Psoas muscle (tissue), 8 donors: ENCODE data around the gene RPL28. TPM values are rescaled to one million over a fixed set of nuclear protein-coding genes. Genes with fewer than 3 reads are reported as not detected.

Source experiments
- ATAC-seq, 4 donors: fragments of 200-7000 bp; cut with Tn5 transposase; one replicate each; pipeline ENCODE4 v1.9.1; 2020; ENCODE audit warnings: moderate library complexity in 3 of 4, mild to moderate bottlenecking in 2 of 4
- DNase-seq, 2 donors: peaks; one replicate each; pipeline ENCODE4 v3.0.0-alpha.2; 2020
- H3K27ac ChIP-seq: fragments of 200-600 bp; one replicate; pipeline ENCODE4 v1.8.0; 2022
- H3K27me3 ChIP-seq, 3 donors: fragments of 200-600 bp in 1 of 3; one replicate each; pipeline versions ENCODE4 v1.6.1 to v1.8.0; 2013 to 2022; ENCODE audit warnings: low read length in 2 of 3, mild to moderate bottlenecking in 2 of 3, moderate library complexity in 1 of 3; ENCODE audit not compliant: insufficient read depth in 3 of 3
- H3K36me3 ChIP-seq, 2 donors: fragments of 200-600 bp in 1 of 2; one replicate each; pipeline versions ENCODE4 v1.6.1 to v1.8.0; 2013 to 2022; ENCODE audit warnings: low read depth in 1 of 2, mild to moderate bottlenecking in 1 of 2, moderate library complexity in 1 of 2; ENCODE audit not compliant: insufficient read depth in 1 of 2
- H3K4me1 ChIP-seq: fragments of 200-600 bp; one replicate; pipeline ENCODE4 v1.8.0; 2022
- H3K4me3 ChIP-seq: fragments of 200-600 bp; one replicate; pipeline ENCODE4 v1.8.0; 2022; ENCODE audit warnings: mild to moderate bottlenecking
- H3K9me3 ChIP-seq: fragments of 200-600 bp; one replicate; pipeline ENCODE4 v1.8.0; 2022
- WGBS, 3 donors: extraction: QIAGEN DNeasy Blood & Tissue Kit; methylation state at CpG; one replicate each; pipeline versions ENCODE4 v1.1.6 to v1.1.7; 2013; 5-methylcytosine and 5-hydroxymethylcytosine counted together
- intact Hi-C, 2 donors: fragments of 100-400 bp; cut with DNase I; formaldehyde crosslinking; loops; one replicate each; pipeline versions ENCODE4 v1.11.0 to v1.14.2; 2022
- polyA plus RNA-seq, 3 donors: library from polyadenylated mRNA; stranded (reverse); fragments of 200-250 nt; gene quantifications; one replicate each; pipeline ENCODE4 v1.2.3, GENCODE V29; 2013
- total RNA-seq, 4 donors: library from RNA; stranded (reverse); fragmentation: NEBNext Ultra II Directional in 2 of 4; extraction: Animal tissue kit (Norgen Biotek cat#: 25700) in 2 of 4; gene quantifications; one replicate each; pipeline versions ENCODE4 v1.2.1 to v1.2.4, GENCODE V29; 2021 to 2023
- TF ChIP-seq, protein P1 (sequence below): fragments of 200-600 bp; IDR thresholded peaks from one replicate; pipeline ENCODE4 v1.8.0; 2022; ENCODE audit warnings: antibody characterized with exemption
- donor health status: healthy with polysubstance abuse.
- donor health status: DM: no; HTN: no; CAD: no; lungs with moderate emphysema.
- donor health status: Bipolar disorder and iron deficiency.
- donor health status: healthy.
- donor health status: DM: yes; HTN: yes; CAD: no.
- donor health status: DM: no; HTN: no; CAD: no.
- donor health status: DM: no; HTN: no; CAD: no.
- donor health status: DM: yes; HTN: yes; CAD: no.

The RPL28 gene
- total and polyA plus RNA-seq, 7 donors, result 547 to 1,362 (median 675) TPM

DNA sequence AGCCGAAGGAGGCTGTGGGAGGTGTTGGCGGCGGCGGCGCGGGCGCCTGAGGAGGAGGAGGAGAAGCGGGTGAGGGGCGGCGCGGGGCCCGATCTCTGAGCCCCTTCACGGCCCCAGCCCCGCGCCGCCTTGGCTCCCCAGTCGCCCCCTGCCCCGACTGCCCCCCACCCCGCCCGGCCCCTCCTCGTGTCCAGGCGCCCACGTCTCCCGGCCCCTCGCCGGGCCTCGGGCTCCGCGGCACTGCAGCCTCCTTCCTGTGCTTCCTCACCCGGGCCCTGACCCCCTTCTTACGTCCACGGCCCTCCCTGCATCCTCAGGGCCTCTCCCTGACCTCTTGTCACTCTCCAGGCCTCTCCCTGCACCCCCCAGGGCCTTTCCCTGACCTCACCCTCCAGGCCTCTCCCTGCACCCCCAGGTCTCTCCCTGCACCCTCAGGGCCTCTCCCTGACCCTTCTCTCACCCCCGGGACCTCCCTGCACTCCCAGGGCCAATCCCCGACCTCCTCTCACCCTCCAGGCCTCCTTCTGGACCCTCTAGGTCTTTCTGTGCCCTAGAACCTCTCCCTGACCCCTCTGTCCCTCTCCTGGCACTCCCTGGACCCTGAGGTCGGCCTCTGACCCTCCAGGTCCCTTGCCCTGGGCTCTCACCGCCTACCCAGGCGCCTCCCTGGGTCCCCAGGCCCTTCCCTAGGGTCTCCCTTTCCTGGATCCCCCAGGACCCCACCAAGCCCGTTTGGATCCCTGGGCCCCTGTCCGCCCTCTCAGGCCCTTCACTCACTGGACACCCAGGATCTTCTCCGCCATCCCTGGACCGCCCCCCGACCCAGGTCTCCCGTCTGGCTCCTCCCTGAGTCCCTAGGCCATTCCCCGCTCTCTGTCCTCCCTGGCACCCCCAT lies 45.6 kb upstream of the RPL28 start:
- peak overlapping the region; percentile 75 for H3K4me3 ChIP-seq
- H3K27me3 ChIP-seq, result peaks cover 0 to 10% (median 0%) of the 10 kb centered on the region in 3 donors
- no peaks in the 10 kb centered on the region for H3K9me3 ChIP-seq
- peaks cover 0 to 19% of the 10 kb centered on the region in 2 donors for H3K36me3 ChIP-seq
- no peak for ATAC-seq
- peak in 1 of 2 donors; percentile 34 for DNase-seq
- intact Hi-C loops, result loop anchor here (5.0 kb wide), 2 partner anchors 38 to 42 kb away; partner anchors contain the start of gene TMEM238 (in 1 of the 2)
- 2 to 12% (median 3%) methylated on average over 15 to 44 of the region's 44 CpGs for WGBS, 3 donors
- H3K4me1 ChIP-seq, result peaks cover 12% of the 10 kb centered on the region
- peak overlapping the region; percentile 93 for H3K27ac ChIP-seq
- TF ChIP-seq, protein P1, sequence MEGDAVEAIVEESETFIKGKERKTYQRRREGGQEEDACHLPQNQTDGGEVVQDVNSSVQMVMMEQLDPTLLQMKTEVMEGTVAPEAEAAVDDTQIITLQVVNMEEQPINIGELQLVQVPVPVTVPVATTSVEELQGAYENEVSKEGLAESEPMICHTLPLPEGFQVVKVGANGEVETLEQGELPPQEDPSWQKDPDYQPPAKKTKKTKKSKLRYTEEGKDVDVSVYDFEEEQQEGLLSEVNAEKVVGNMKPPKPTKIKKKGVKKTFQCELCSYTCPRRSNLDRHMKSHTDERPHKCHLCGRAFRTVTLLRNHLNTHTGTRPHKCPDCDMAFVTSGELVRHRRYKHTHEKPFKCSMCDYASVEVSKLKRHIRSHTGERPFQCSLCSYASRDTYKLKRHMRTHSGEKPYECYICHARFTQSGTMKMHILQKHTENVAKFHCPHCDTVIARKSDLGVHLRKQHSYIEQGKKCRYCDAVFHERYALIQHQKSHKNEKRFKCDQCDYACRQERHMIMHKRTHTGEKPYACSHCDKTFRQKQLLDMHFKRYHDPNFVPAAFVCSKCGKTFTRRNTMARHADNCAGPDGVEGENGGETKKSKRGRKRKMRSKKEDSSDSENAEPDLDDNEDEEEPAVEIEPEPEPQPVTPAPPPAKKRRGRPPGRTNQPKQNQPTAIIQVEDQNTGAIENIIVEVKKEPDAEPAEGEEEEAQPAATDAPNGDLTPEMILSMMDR, result no peak

DNA sequence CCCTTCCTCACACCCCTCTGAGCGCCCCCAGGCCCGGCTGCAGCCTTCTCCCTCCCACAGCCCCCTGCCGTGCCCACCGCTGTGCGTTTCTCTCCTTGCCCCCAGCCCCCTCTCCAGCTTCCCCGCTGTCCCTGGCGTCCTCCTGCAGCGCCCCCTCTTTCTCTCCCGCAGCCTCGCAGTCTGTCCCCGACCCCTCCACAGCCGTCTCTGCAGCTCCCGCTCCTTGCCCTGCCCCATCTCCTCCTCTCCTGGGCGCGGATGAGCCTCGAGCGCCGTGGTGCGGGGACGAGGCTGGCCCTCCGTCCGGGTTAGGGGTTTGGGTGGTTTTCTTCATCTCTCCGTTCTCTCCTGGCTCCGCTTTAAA lies 45.0 kb upstream of the RPL28 start:
- peak overlapping the region; percentile 75 for H3K4me3 ChIP-seq
- no peak overlapping the region for H3K27ac ChIP-seq
- intact Hi-C loops, result loop anchor here in 1 of 2 donors (5.0 kb wide), 1 partner anchor 42 kb away; the partner anchor contains the start of gene TMEM238
- H3K36me3 ChIP-seq, result peaks cover 0 to 19% of the 10 kb centered on the region in 2 donors
- DNase-seq, result no peak
- ATAC-seq, result no peak
- TF ChIP-seq, protein P1, result no peak
- H3K27me3 ChIP-seq, result peaks cover 0 to 6% (median 0%) of the 10 kb centered on the region in 3 donors
- H3K4me1 ChIP-seq, result peaks cover 12% of the 10 kb centered on the region
- WGBS, 3 donors, result 2 to 7% (median 5%) methylated on average over 23 to 24 of the region's 24 CpGs
- no peaks in the 10 kb centered on the region for H3K9me3 ChIP-seq

DNA sequence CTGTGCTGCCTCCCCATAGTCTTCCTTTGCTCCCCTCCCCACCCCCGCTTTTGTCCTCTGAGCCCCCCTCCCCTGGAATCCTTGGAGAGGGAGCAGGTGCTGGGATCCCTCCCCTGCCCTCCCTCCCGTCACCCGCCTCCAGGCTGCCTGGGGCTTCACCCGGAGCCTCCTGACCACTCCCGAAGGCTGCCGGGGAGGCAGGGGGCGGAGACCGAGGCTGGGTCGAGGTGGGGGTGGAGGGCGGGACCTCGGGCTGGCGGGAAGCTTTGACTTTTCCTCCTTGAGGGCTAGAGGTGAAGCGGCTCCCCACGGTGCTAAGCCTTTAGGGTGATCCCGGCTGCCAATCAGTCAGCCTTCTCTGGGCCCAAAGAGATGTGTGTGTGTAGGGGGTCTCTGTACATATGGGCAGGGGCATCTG lies 44.6 kb upstream of the RPL28 start:
- Histone ChIP-seq H3K36me3 (peaks cover 0 to 19% of the 10 kb centered on the region in 2 donors), H3K27ac (no peak overlapping the region), H3K4me1 (peaks cover 12% of the 10 kb centered on the region), H3K27me3 (peaks cover 0 to 5% (median 0%) of the 10 kb centered on the region in 3 donors), H3K9me3 (no peaks in the 10 kb centered on the region), H3K4me3 (peak overlapping the region; percentile 75)
- TF ChIP-seq, protein P1, result no peak
- 6 to 9% (median 8%) methylated on average over 15 of the region's 15 CpGs for WGBS, 3 donors
- intact Hi-C loops, result loop anchor here in 1 of 2 donors (5.0 kb wide), 1 partner anchor 41 kb away; the partner anchor contains the start of gene TMEM238
- DNase-seq (peak; percentile 71 to 76), ATAC-seq (no peak)

DNA sequence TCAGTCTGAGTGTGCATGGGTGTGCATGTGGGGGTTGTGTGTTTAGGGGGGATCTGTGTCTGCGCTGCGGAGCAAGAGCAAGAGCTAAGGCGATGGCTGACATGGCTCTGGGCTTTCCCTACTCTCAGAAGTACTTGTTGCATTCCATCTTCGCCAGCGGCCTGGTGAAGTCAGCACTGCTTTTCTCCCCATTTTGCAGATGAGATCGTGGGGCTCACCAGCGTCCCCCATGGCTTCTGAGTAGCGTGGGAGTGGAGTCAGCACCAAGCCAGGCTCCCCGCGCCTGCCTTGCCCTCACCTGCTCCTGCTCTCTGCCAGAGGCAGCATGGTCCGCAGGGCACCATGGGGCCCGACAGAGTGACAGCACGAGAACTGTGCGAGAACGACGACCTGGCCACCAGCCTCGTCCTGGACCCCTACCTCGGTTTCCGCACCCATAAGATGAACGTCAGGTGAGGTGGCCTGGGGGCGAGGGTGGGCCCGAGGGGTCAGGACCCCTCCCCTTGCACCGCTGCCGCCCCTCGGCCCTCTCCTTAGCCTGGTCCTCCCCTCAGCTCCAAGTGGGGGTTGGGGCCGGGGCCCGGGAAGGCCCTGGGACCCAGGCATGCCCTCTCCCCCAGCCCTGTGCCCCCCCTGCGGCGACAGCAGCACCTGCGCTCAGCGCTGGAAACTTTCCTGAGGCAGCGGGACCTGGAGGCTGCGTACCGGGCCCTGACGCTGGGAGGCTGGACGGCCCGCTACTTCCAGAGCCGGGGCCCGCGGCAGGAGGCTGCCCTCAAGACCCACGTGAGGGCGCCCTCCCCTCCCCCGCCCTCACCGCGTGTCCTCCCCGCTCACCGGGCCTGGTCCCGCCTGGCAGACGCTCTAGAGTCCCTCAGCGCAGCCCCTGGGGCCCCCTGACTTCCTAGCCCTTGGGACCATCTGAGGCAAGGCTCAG lies 43.9 kb upstream of the RPL28 start:
- H3K4me1 ChIP-seq, result peaks cover 12% of the 10 kb centered on the region
- H3K4me3 ChIP-seq, result peak overlapping the region; percentile 75

More for the DNA sequence above, 43.9 kb upstream of the RPL28 start:
- peaks cover 0 to 25% of the 10 kb centered on the region in 2 donors for H3K36me3 ChIP-seq
- TF ChIP-seq, protein P1, result no peak
- H3K27ac ChIP-seq, result no peak overlapping the region
- peaks cover 0 to 5% (median 0%) of the 10 kb centered on the region in 3 donors for H3K27me3 ChIP-seq
- H3K9me3 ChIP-seq, result no peaks in the 10 kb centered on the region
- no peak for DNase-seq
- 83 to 85% (median 84%) methylated on average over 40 to 50 of the region's 50 CpGs for WGBS, 3 donors
- ATAC-seq, result no peak
- intact Hi-C loops, result loop anchor here in 1 of 2 donors (5.0 kb wide), 1 partner anchor 40 kb away; the partner anchor contains the start of gene TMEM238
